ENCODE data around the gene PLPP2.
"Not testable (repeated sequence)": the region's sequence is repeated elsewhere in the genome, so short reads cannot be mapped to it uniquely, and the experiment has no call there.

Gene PLPP2

DNA sequence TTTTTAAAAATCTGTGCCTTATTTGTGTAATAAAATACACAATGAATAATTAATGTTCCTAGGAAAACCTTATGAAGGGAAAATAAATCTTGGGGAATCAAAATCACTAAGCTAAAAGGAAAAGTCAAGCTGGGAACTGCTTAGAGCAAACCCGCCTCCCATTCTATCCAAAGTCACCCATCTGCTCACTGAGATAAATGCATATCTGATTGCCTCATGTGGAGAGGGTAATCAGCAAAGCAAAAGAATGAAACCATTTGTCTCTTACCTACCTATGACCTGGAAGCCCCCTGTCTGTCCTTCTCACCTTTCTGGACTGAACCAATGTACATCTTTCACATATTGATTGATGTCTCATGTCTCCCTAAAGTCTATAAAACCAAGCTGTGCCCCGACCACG is 34.4 kb downstream of the PLPP2 start:
- DNase-seq: not testable (repeated sequence)

GRCh38 chr19:252421-253186 is 38.6 kb downstream of the PLPP2 start:
- not testable (repeated sequence) for DNase-seq

DNA sequence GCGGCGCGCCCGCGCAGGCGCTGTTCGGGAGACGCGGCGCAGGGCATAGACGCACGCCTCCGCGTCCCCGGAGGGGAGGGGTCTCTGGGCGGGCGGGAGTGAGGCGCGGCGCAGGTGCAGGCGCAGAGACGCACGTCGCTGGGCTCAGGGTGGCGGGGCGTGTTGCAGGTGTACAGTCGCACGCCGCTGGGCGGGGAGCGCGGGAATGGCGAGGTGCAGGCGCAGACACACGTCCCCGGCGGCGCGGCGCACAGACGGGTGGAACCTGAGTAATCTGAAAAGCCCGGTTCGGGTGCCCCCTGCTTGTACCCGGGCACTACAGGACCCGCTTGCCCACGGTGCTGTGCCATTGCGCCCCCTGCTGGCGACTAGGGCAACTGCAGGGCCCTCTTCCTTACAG is 44.7 kb downstream of the PLPP2 start:
- no peak for DNase-seq

DNA sequence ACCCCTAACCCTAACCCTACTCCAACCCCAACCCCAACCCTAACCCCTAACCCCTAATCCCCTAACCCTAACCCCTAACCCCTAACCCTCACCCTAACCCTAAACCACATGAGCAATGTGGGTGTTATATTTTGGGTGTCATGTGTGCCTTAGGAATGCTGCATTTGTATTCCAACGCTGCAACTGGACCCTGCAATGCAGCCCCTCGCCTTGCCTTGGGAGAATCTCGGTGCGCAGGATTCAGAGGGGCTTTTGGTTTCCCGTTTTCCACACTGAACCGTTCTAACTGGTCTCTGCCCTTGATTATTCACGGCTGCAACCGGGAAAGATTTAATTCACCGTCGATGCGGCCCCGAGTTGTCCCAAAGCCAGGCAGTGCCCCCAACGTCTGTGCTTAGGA is 45.3 kb downstream of the PLPP2 start:
- DNase-seq: not testable (repeated sequence)

DNA sequence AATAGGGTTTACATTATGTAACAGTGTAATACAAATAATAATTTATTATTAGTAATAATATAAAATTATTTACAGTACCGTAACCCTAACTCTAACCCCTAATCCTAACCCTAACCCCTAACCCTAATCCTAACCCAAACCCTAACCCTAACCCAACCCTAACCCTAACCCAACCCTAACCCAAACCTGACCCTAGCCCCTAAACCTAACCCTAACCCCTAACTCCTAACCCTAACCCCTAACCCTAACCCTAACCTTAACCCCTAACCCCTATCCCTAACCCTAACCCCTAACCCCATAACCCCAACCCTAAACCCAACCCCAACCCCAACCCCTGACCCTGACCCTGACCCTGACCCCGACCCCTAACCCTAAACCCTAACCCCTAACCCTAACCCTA is 45.7 kb downstream of the PLPP2 start:
- DNase-seq: no peak

Data from hippocampal formation (tissue), 2 donors.